Measurements from ENCODE around the gene RHBDL1.

RHBDL1 gene

GRCh38 chr16:721765-722540 lies 46.5 kb downstream of the RHBDL1 start (continued):
- TF ChIP-seq SP2 (tag by site-specific recombination; IDR thresholded peaks at IDR 0.05) (peak; percentile 32; the same call in 1 of the 2 replicates), ZNF768 (tag by site-specific recombination; IDR thresholded peaks at IDR 0.05) (no peak), ZNF639 (tag by site-specific recombination; IDR thresholded peaks at IDR 0.05) (no peak), ZNF830 (tag by site-specific recombination; IDR thresholded peaks at IDR 0.05; ENCODE audit: low read depth) (no peak), ZNF529 (tag by site-specific recombination; IDR thresholded peaks at IDR 0.05; ENCODE audit: insufficient replicate concordance) (no peak)

- ChIA-PET POLR2A (interaction anchor here (0.6 to 2.5 kb wide), 4 partner anchors 17 to 78 kb away, joined by 3 to 13 read pairs (median 5); partner anchors contain the start of genes CIAO3 and GNG13), CTCF (interaction anchor here (1.1 to 4.8 kb wide), 2 partner anchors 10 to 18 kb away, joined by 4 to 38 read pairs; partner anchors contain the start of genes CIAO3 and METRN)
- H3K27ac ChIP-seq (ENCODE audit: extremely low read depth, low read depth, low read length): no peak overlapping the region
Measured at GRCh38 chr16:722835-723633, 47.6 kb downstream of the RHBDL1 start.

GRCh38 chr16:723695-724094 lies 48.2 kb downstream of the RHBDL1 start:
- Histone ChIP-seq H3K4me3 (ENCODE audit: low read depth, low read length) (no peak overlapping the region), H3K36me3 (ENCODE audit: control insufficient read depth in 2 of 2, insufficient read depth in 1 of 2, low read length in 2 of 2) (peaks cover 0 to 5% of the 10 kb centered on the region in 2 experiments; a peak in 1 of 3 replicates), H3K27ac (ENCODE audit: extremely low read depth, low read depth, low read length) (no peak overlapping the region), H3K9me3 (ENCODE audit: control insufficient read depth, insufficient read depth, low read depth, low read length) (no peaks in the 10 kb centered on the region), H3K4me1 (ENCODE audit: control insufficient read depth, insufficient read depth, low read length) (peaks cover 11% of the 10 kb centered on the region)
- POLR2A ChIA-PET: interaction anchor here (1.0 to 2.1 kb wide), 4 partner anchors 7 to 77 kb away, joined by 3 to 8 read pairs (median 4); partner anchors contain the start of gene GNG13
- no peak for TF ChIP-seq ZNF571 (tag by site-specific recombination; IDR thresholded peaks at IDR 0.05)
- CTCF ChIA-PET: interaction anchor here (0.6 to 4.8 kb wide), 2 partner anchors 10 to 19 kb away, joined by 3 to 38 read pairs; partner anchors contain the start of gene METRN

More at GRCh38 chr16:722835-723633, 47.6 kb downstream of the RHBDL1 start:
- H3K4me1 ChIP-seq (ENCODE audit: control insufficient read depth, insufficient read depth, low read length): peaks cover 11% of the 10 kb centered on the region
- peak; percentile 4; the same call in 1 of the 2 replicates for TF ChIP-seq HIC1 (tag by site-specific recombination; IDR thresholded peaks at IDR 0.05)
- peak; percentile 22; the same call in 1 of the 2 replicates for TF ChIP-seq GLIS1 (tag by site-specific recombination; IDR thresholded peaks at IDR 0.05)
- no peak for TF ChIP-seq KLF8 (tag by site-specific recombination; IDR thresholded peaks at IDR 0.05)
- TF ChIP-seq PATZ1 (tag by site-specific recombination; IDR thresholded peaks at IDR 0.05): peak; percentile 52; the same call in 1 of the 2 replicates
- H3K9me3 ChIP-seq (ENCODE audit: control insufficient read depth, insufficient read depth, low read depth, low read length): no peaks in the 10 kb centered on the region
- H3K4me3 ChIP-seq (ENCODE audit: low read depth, low read length): no peak overlapping the region
- H3K36me3 ChIP-seq (ENCODE audit: control insufficient read depth in 2 of 2, insufficient read depth in 1 of 2, low read length in 2 of 2): peaks cover 0 to 5% of the 10 kb centered on the region in 2 experiments; a peak in 1 of 3 replicates
